Measurements from ENCODE around the gene RPL35.
"Not testable (repeated sequence)": the region's sequence is repeated elsewhere in the genome, so short reads cannot be mapped to it uniquely, and the experiment has no call there.

RPL35 gene

DNA sequence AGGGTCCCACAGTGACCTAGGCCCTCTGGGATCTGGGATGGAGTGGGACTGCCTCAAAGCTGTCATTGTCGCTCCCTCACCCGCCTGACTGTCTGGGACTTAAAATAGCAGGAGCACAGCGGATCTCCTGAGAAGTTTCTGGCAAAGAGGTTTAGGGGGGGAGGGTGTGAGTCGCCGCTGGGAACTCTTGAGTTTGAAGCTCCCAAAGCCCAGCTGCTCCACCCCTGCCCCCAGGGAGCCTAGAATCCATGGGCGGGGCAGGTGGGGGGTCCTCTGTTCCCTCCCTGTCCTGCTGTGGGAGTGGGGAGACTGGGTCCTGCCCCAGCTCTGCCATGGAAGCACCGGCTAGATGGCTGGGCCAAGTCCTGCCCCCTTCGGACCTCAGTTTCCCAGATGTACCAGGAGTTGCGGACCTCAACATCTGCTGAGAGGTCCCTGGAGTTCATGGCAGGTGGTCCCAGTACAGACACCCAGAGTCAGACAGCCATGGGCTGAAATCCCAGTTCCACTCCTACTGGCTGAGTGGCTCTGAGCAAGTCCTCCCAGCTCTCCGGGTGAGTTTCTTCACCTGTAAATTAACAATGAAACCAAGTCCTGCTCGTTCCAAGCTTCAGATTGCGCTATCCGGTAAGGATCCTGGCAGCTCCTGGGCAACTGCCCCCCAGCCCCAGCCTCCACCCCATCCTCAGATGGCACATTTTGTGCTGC, 9.5 kb downstream of the RPL35 start:
- no peak for DNase-seq

GRCh38 chr9:124849801-124850200, 12.0 kb downstream of the RPL35 start:
- DNase-seq: no peak

DNA sequence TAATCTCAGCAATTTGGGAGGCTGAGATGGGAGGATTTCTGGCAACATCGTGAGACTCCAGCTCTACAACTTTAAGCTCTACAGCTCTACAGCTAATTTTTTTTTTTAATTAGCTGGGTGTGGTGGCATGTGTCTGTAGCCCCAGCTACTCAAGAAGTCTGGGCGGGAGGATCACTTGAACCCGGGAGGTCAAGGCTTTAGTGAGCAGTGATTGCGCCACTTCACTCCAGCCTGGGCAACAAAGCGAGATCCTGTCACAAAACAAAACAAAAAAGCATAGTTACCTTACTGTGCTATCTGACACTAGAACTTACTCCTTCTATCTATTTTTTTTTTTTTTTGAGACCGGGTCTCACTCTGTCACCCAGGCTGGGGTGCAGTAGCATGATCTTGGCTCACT, 14.8 kb downstream of the RPL35 start:
- DNase-seq: no peak

GRCh38 chr9:124846467-124846866, 15.3 kb downstream of the RPL35 start:
- not testable (repeated sequence) for DNase-seq

GRCh38 chr9:124844291-124844690, 17.5 kb downstream of the RPL35 start:
- DNase-seq: no peak

- DNase-seq: no peak
Measured at GRCh38 chr9:124843456-124844034, 18.2 kb downstream of the RPL35 start.

DNA sequence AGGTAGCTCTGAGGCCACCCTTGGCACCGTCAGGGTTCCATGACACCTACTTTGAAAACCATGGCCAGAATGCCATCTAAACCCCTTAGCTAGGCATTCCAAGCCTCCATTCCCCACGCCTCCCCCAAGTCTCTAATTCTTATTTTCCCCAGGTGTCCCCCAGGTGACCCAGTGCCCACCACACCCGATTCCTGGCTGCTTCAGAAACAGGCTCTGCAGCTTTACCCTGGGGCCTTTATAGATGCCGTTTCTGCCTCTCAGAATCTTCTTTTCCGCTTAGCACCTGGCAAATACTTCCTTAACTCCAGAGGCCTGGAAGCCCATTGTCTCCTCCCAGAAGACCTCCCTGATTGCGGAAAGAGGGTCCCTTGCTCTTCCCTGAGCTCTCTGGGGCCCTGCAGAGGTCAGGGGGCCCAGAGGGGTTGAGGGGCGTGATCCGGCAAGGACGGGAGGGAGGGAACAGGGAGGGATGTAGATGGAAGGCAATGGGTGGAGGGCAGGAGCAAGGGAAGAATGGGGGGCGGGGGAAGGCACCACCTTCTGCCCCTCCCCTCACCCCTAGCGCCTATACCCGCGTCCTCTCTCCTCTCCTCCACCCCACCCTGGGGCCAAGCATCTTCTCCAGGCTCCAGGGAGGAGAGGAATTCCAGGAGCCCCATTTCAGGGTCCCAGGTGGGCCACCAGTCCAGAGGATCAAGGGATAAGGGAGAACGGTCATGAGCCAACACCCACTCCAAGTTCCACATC, 20.5 kb downstream of the RPL35 start:
- DNase-seq: no peak

- DNase-seq: no peak
Measured at GRCh38 chr9:124840300-124840833, 21.4 kb downstream of the RPL35 start.

DNA sequence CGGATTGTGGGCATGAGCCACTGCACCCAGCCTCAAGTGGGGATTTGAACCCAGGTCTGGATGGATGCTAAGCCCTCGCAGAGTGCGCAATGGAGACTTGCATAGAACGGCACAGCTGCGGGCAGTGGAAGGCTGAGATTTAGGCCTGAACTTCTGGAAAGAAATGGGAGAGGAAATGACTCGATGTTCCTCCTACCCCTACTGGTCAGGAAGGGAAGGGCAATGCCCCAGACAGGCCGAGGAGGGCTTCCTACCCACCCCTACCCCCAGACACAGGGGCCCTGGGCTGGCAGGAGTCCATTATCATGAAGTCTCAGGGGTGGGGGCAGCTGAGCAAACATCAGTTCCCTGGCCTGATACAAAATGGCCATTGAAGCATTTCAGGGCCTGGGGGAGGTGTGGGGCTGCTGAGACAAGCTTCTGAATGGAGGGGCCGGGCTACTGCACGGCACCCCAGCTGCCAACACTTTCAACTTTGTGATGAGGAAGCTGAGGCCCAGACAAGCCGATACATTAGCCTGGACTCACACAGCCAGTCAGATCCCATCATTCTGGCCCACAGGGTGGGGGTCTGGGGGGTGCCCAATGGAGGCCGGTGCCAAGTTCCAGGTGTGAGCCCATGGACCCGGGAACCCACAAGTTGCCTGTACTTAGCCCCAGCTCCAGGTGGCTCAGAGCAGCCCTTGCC, 22.0 kb downstream of the RPL35 start:
- DNase-seq: no peak

DNA sequence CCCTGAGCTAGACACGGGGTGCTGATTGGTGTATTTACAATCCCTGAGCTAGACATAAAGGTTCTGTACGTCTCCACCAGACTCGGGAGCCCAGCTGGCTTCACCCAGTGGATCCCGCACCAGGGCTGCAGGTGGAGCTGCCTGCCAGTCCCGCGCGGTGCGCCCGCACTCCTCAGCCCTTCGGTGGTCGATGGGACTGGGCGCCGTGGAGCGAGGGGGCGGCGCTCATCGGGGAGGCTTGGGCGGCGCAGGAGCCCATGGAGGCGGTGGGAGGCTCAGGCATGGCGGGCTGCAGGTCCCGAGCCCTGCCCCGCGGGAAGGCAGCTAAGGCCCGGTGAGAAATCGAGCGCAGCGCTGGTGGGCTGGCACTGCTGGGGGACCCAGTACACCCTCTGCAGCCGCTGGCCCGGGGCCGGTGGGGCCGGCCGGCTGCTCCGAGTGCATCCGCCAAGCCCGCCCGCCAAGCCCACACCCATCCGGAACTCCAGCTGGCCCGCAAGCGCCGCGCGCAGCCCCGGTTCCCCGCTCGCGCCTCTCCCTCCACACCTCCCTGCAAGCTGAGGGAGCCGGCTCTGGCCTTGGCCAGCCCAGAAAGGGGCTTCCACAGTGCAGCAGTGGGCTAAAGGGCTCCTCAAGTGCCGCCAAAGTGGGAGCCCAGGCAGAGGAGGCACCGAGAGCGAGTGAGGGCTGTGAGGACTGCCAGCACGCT, 23.0 kb downstream of the RPL35 start:
- not testable (repeated sequence) for DNase-seq

- not testable (repeated sequence) for DNase-seq
Measured at GRCh38 chr9:124838132-124838531, 23.6 kb downstream of the RPL35 start.

DNA sequence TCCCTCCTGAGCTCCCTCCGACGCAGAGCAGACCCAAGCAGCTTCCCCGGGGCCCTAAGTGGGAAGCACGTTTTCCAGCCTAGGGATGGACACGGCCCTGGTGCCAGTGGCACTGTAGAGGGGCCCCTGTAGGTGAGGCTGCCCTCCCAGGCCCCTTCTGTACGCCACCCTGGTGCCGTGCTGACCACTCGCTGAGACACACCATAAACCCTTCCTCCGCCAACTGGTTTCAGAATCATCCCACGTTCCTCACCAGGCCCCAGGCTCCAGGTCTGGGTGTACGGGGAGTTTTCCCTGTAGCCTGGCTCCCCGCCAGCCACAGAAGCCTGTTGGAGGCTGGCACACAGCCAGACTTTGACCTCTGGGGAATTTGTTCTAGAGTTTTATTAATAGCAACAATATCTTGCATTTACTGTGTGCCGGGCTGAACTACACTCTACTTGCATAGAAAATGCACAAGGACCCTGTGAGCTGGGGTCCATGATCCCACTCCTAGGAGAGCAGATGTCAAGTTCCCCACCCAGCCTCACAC, 26.7 kb downstream of the RPL35 start:
- DNase-seq: peak; percentile 30 to 43

- no peak for DNase-seq
Measured at GRCh38 chr9:124834591-124834990, 27.2 kb downstream of the RPL35 start.

DNA sequence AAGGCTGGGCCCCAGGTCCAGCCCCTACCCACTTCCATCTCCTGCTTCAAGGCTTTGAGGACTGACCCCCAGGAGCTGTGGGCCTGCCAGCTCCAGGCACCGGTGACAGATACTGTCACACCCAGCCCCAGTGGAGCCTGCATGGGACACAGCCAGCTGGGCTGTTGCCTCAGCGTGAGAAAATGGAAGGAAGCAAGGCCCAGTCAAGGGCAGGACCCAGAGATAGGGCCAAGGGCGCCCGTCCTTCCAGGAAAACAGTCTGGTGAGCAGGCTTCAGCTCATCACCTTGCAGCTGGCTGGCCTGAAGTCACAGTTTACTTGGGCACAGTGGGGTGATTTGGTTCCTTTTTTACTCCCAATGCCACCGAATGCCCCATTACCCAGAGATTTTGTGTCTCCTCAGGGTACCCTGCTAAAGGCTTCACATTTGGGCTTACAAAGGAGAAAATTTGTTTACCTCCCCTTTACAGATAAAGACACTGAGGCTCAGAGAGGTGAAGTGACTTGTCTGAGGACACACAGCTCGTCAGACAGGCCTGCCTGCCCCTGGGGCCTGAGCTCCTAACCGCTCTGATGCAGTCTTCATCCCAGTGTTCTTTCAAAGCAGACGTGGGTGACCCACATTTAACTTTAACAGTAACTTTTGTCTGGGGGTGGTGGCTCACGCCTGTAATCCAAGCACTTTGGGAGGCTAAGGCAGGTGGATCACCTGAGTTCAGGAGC, 30.0 kb downstream of the RPL35 start:
- DNase-seq: no peak

DNA sequence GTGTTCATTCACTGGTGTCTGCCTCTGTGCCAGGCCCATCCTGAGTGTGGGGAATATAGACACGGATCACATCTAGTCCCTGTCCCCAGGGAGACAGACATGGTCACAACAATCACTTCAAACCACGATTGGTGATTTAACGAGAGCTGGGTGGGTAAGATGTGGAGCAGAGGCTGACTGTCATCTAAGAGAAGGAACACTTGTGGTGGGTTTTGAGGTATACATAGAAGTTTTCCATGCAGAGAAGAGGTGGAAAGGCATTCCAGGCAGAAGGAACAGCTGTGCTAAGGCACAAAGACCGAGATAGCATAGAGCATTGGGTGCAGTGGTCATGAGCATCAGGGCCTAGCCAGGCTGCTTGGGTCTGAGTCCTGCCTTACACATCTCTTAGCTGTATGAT, 31.2 kb downstream of the RPL35 start:
- no peak for DNase-seq

DNA sequence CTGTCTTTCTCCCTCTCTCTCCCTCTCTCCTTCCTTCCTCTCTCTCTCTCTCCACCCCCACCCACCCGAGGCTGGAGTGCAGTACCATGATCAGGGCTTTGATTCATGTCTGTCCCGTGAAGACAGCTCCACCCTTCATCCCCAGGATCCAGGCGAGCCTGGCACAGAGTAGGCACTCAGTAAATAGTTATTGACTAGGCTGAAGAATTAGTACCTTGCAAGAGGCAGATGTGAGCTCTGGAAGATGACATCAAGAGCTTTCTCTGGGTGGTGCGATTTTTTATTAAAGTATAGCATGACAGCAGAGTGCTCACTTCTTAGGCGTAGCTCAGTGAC, 32.5 kb downstream of the RPL35 start:
- no peak for DNase-seq

GRCh38 chr9:124828489-124829333, 33.0 kb downstream of the RPL35 start:
- DNase-seq: no peak

DNA sequence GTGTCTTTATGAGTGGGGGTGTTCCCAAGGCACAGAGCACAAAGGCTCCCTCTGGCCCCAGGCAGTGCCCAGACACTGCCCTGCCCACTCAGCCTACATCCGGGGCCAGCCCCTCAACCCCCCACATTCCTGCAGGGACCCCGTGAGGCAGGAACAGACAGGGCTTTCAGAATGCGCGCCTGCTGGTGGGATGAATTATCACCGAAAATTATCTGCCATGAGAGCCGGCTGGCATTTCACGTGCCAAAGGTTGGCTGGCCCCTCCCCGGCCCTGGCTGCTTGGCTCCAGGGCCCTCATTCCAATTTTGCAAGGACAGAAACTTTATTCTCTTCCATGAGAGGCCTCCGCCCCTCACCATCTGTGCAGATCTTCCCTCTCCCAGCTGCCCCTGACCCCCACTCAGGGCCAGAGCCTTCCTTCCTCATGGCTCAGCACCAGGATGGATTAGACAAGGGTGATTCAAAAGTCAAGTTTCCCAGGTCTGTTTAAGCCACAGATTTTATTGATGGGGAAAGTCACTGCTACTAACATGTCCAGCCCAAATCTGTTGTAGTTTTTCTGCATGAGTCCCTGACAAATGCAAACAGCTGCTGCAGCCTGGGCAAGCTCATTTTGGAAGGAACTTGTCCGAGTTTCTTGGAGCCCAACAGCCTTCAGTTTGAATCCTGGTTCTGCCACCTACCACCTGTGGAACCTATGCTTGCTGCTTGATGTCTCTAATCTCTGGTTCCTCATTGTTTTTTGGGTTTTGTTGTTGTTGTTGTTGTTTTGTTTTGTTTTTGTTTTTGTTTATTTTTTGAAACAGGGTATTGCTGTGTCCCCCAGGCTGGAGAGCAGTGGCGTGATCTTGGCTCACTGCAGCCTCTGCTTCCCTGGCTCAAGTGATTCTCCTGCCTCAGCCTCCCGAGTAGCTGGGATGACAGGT, 40.8 kb downstream of the RPL35 start:
- no peak for DNase-seq

DNA sequence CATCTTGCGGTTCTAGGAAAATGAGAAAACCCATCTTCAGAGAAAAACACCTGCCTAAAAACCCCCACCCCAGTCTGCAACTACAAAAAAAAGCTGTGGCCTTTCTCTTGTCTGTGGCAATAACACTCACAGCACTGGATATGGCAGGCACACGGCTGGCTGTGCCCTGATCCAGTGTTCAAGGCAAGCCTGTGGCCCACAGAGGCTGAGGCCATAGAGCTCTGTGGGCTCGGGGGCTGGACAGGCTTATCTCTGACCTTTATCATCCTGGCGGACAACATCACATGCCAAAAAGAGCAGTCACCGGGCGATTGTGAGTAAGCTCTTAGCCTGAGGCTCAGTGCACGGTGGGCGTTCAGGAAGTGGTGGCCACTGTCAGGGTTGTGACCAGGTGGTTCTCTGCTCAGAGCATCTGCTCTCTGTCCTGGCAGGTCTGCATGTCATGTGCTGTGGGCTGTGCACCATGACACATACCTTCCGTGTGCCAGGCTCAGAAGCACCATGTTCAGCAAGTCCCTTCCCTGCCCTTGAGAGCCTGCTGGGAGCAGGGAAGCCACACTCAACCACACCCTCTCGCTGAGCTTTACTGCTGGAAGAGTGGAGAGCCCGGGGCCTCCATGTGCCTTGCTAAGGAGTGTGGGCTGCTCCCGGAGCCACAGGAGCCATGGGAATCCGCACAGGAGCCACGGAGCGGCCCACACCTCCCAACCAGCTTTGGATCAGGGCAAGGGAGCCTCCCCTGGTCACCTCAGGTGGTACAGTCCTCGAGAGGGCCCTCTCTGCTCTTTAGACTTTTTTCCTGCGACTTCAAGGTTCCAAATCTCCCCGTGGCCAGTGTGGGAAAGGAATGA, 43.1 kb downstream of the RPL35 start:
- DNase-seq: no peak
